Stimulated activated CD8-positive, alpha-beta memory T cell treated with anti-CD3 and anti-CD28 coated beads, Interleukin-7, amount 100 ng/mL, for 1 hour (primary cell): ENCODE data around the gene DPEP1.
A peak's percentile ranks its signal among the peaks of the same experiment; 100 is the strongest.
"Not testable (repeated sequence)": the region's sequence is repeated elsewhere in the genome, so short reads cannot be mapped to it uniquely, and the experiment has no call there.

Experiments
- DNase-seq, 2 donors: peaks; one replicate each; pipeline ENCODE4 v3.0.0-alpha.2; 2020; ENCODE audit warnings: low read depth in 2 of 2

DPEP1 gene

DNA sequence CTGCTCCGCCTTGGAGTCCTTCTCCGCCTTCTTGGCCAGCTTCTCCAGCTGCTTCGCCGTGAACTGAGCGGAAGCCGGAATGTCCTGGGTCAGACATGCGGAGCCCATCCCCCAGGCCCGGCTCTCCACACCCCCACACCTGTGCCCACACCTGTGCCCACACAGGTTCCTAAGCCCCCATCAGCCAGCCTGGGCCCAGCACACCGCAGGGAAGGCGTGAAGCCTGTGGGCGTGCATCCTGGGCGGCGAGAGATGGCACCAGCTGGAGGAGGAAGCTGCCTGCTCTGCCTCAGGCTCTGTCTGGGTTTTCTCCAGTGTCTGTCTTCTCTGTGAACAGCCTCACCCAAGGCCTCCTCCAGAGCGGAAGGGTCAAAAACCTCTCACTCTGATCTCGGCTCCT lies 38.1 kb downstream of the DPEP1 start:
- DNase-seq = no peak

GRCh38 chr16:89653656-89654295 lies 40.3 kb downstream of the DPEP1 start:
- no peak for DNase-seq

DNA sequence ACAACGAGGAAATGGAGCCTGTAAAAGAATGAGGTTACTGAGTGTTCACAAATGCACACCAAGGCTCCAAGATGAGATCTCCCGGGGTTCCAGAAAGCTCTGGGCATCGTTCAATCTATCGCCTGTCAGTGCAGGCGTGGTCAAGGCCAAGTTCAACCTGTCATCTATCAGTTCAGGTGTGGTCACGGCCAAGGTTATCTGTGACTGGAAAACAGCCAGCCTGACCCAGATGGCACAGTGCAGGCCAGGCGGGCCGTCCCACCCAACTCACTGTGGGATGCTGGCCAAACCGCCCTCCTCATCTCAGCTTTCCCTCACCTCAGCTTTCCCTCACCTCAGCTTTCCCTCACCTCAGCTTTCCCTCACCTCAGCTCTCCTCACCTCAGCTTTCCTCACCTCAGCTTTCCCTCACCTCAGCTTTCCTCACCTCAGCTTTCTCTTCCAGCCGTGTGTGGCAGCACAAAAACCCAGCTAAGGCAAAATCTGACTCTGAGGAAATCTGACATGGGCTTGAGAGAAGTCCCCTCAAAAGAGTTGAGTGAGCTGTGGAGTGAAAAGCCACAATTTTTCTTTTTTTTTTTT lies 41.7 kb downstream of the DPEP1 start:
- no peak for DNase-seq

DNA sequence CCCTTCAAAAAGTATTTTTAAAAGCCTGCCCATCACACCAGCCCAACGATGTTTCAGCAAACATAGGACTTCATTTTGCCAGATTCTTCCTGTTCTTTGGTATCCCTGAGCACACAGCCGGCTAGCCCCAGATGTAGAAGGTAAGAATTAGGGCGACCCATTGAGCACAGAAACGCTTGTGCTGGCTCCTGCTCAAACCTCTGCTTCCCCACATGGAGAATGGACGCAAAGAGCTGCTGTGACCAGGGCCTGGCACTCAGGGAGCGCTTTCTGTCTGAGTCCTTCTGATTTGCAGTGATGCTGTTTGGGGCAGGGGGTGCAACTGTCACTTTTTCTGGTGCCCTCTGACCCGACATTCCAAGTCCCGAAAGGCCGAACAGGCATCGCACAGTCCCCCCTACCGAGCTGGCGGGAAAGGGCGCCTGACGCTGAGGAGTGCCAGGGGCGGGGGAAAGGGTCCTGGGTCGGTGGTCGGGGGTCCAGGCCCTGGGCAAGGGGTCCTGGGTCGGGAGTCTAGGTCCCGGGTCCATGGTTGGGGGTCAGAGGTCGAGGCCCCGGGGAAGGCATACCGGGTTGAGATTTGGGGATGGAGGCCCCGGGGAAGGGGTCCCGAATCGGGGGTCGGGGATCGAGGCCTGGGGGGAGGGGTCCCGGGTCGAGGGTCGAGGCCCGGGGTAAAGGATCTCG lies 43.1 kb downstream of the DPEP1 start:
- no peak for DNase-seq

DNA sequence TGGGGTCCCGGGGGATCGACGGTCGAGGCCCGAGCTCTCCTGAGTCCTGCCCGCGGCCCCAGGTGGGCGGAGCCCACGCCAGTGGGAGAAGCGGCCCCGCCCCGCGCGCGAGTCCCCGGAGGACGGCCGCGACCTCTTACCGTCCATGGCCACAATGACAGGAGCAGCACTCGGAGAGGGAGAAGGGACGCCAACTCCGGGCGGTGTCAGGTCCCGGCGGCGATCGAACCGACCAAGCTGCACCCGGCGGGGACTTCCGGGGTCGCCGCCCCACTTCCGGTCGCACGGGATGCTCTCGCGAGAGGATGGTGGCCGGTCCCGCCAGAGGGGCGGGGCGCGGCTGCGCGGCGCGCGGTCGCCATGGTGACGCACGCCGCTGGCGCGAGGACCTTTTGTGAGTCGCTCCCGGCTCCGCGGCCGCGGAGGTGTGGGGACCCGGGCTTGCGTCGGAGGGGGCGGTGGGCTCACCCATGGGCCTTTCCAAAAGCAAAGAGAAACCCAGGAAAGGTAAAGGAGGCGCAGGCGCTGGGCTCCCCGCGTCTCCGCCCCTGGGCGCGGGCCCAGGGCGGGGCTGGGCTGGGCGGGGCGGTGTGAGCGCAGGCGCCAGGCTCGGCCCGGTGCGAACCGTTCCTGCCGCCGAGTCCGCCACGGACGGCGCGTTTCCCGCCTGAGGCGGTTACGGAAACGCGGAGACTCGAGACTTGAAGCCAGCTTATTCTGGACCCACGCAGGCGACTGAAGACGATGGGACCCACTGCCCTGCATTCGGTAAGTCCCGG lies 44.2 kb downstream of the DPEP1 start, which contains the start of the genes CHMP1A and SPATA33:
Gene CHMP1A, minus strand, starts transcription at position 267 of the 779 bp plus-strand sequence. Its CDS starts 120 bp downstream, at position 147.
Gene SPATA33, plus strand, starts transcription at position 395 of the 779 bp plus-strand sequence. Its CDS starts 76 bp downstream, at position 471.
- DNase-seq = peak; percentile 85 to 86

DNA sequence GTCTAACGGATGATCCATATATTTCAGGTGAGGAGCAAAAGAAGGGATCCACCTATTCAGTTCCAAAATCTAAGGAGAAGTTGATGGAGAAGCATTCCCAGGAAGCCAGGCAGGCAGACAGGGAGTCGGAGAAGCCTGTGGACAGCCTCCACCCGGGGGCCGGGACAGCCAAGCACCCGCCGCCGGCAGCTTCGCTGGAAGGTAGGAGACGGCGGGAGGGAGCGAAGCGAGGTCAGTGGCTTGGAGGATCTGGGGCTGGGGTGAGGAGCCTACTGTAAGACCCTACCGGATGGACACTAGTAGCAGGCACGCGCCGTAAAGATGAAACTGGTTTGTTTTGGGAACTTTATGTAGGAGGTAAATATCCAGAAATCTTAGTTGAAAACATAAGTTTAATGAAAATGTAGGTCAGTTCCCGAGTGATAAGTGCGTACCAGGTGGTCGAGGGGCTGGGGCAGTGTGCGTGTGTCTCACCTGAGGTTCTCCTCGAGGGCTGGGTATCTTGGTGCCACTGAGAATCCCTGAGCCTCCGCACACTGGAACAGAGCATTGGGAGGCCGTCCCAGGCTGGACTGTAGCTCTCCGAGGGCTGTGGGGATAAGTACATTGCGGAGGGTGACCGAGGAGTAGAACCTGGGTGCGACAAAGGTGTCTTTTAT lies 44.9 kb downstream of the DPEP1 start:
- DNase-seq = no peak

DNA sequence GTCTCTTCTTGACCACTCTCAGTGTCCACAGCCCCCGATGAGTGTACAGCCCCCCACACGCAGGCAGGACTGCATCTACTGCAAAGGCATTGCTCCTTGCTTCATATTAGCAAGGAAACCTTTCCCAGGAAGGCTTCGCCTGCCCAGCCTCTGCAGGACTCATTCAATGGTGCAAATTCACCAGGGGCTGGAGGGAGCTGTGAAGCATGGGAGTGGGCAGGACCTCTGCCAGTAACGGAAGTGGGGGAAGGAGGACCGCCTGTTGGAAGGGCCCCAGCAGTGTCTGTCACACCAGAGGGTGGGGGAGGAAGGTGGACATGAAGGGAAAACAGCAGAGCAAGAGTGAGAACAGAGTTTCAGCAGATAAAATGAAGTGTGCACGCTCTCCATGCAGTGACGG lies 46.7 kb downstream of the DPEP1 start:
- DNase-seq = no peak

GRCh38 chr16:89661215-89661614 lies 47.8 kb downstream of the DPEP1 start:
- no peak for DNase-seq

GRCh38 chr16:89664238-89664637 lies 50.8 kb downstream of the DPEP1 start:
- not testable (repeated sequence) for DNase-seq

GRCh38 chr16:89667000-89667399 lies 53.6 kb downstream of the DPEP1 start:
- DNase-seq = not testable (repeated sequence)

DNA sequence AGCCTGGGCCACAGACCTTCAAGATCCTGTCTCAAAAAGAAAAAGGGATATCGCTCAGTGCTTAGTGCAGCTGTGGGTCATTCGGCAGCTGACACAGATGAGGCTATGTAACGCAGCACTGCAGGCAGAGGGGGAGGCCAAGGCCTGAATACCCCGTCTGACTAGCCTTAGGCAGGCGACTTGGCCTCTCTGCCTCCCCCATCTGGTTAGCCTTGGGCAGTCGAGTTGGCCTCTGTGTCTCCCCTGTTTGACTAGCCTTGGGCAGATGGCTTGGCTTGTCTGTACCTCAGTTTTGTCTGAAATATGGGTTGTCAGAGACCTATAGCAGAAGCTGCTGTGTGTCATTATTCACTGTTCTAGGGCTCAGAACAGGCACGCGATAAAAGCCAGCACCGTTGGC lies 54.2 kb downstream of the DPEP1 start:
- no peak for DNase-seq

DNA sequence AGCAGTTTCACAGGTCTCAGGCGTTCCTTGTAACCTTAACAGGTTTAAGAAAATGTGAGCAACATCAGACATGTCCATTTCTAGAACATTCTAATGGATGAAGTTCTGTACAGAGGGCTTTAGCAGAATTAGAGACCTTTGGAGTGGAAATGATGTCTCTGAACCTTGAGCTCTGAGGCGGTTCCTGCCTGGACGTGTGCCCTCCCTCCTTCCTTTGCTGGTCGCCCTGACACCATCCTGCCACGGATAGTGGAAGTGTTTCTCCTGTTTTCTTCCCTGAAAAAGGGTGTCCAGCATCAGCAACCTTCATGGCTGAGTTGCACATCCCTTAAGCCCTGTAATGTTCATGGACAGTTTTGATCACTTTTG lies 55.3 kb downstream of the DPEP1 start:
- no peak for DNase-seq

- no peak for DNase-seq
Observed at GRCh38 chr16:89669755-89670154, 56.3 kb downstream of the DPEP1 start.

DNA sequence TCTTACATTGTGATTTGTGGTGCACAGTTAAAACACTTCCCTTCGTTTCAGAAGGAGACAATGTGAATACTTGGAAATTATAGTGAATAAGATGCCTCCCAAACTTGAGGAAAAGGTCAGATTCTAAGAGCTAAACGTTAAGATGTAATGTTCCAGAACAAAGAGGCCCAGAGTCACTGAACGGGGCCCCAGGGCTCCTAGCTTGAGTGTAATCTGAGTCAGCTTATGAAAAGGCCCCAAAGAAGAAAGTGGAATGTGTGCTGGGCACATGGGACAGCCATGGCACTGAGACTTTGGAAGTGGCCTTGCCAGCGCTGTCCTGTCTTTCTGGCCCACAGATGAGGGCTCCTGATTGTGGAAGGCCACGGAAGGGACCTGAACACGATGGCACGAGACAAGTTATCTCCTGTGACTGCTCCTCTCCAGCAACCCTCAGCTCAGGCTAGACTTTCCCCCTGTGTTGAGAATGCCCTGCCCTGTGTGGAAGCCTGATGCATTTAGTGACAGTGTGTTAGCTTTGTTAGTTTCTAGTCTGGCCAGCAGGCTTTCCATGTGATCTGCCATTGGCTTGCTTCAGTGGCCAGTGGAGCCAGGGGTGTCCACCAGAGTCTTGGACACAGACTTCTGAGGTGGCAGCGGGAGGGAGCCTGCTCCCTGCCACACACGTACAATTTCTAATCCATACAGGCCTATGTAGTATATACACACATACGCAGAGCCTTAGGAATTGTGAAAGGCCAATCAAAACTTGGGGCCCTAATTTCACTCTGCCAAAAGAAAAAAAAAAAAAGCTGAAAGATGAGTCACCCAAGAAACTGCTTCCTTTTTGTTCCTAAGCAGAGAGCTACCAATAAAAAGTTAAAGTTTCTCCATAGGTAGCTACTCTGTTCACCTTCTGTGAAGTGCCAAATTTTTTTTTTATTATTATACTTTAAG lies 57.3 kb downstream of the DPEP1 start:
- DNase-seq = no peak

- DNase-seq = not testable (repeated sequence)
Observed at GRCh38 chr16:89671565-89671964, 58.1 kb downstream of the DPEP1 start.

GRCh38 chr16:89672177-89672941 lies 58.9 kb downstream of the DPEP1 start:
- DNase-seq = no peak

DNA sequence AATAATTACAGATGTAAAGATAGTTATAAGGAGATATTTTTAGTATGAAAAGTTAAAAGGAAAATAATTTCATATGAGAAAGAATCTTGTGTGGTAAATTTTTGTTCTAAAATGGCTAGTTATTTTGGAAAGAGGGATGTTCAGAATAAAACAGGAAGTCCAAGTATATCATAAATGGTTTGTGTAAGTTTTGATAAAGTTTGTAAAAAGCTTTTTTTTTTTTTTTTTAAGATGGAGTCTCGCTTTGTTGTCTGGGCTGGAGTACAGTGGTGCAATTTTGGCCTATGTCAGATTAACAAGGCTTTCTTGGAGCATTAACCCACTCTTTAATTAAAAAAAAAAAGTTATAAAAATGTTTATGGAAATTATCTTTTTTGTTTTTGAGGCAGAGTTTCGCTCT lies 64.8 kb downstream of the DPEP1 start:
- DNase-seq = no peak

DNA sequence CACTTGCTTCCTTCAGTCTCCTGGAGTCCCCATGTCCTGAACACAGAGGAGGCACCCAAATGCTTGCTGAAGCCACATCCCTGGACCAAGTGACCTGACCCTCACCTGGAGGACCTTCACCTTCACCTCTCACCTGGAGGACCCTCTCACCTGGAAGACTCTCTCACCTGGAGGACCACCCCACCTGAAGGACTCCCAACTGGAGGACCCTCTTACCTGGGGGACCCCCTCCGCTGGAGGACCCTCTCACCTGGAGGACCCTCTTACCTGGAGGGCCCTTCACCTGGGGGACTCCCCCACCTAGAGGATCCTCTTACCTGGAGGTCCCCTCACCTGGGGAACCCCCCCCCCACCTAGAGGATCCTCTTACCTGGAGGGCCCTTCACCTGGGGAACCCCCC lies 72.5 kb downstream of the DPEP1 start:
- no peak for DNase-seq

GRCh38 chr16:89686520-89687091 lies 73.2 kb downstream of the DPEP1 start, which contains the start of gene CDK10:
CDK10 (plus strand) TSS chr16:89686689; CDS start chr16:89686711, 22 bp downstream.
- DNase-seq = peak; percentile 82 to 85
